ENCODE measurements around the gene LRRC27.
"Not testable (repeated sequence)": the region's sequence is repeated elsewhere in the genome, so short reads cannot be mapped to it uniquely, and the experiment has no call there.

LRRC27 gene

DNA sequence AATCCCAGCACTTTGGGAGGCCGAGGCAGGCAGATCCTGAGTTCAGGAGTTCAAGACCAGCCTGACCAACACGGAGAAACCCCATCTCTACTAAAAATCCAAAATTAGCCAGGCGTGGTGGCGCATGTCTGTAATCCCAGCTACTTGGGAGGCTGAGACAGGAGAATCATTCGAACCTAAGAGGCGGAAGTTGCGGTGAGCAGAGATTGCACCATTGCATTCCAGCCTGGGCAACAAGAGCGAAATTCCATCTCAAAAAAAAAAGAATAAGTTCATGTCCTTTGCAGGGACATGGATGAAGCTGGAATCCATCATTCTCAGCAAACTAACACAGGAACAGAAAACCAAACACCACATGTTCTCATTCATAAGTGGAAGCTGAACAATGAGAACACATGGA is 17.1 kb upstream of the LRRC27 start:
- not testable (repeated sequence) for DNase-seq (ENCODE audit: low read depth)

- no peak for DNase-seq (ENCODE audit: low read depth)
Measured at GRCh38 chr10:132316133-132316532, 15.9 kb upstream of the LRRC27 start.

- not testable (repeated sequence) for DNase-seq (ENCODE audit: low read depth)
Measured at GRCh38 chr10:132317477-132317876, 14.5 kb upstream of the LRRC27 start.

DNA sequence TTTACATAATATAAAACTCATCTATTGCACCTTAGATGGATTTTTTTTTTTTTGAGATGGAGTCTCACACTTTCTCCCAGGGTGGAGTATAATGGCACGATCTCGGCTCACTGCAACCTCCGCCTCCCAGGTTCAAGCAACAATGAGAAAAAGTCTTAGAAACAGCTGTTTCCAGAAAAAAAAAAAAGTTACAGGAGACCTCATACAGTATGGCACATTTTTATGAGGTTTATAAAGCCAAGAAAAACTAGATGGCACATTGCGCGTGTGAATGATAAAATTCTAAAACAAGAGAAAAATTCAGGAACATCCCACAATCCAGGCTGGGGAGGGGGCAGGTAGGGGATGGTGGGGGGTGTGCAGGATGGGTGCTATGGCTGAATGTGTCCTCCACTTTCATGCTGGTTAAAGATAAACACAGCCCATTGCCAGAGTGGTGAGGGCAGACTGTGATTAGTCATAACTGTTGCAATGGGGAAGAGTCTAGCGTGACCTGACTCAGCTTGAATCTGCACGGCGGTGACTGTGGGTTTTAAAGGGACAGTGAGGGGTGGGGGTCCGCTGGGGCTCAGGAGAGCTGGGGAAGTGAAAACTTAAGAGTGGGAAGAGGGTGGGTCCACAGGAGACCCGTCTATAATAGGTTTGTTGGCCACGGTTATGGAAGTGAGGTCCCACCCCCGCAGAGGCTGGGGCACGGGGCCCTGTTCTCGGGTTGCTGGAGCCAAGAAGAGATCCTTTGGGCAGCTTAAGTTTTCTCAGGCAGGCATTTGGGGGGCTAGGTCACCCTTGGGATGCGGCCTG is 11.9 kb upstream of the LRRC27 start:
- DNase-seq (ENCODE audit: low read depth) = peak; percentile 76

GRCh38 chr10:132320654-132321469 is 11.1 kb upstream of the LRRC27 start:
- no peak for DNase-seq (ENCODE audit: low read depth)

GRCh38 chr10:132321726-132322125 is 10.3 kb upstream of the LRRC27 start:
- DNase-seq (ENCODE audit: low read depth) = no peak

DNA sequence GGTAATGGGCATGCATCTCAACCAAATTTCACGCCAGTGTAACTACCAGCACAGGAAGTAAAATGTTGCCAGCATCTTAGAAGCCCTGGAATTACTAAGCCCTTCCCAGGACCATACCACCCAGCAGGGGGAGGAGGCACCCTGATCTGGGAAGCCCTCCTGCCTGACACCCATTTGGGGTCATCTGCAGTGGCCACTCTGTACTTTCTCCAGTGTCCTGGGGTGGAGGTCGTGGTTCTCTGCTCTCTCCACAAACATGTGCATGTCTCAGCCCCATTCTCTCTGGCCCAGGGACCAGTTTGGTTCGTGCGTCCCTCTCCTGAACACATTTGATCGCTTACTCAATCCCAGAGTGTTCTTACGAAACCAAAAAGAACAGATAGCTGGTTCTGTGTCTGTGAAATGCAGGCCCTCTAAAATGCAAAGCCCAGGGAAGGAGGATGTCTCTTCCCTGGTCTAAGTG is 9.4 kb upstream of the LRRC27 start:
- DNase-seq (ENCODE audit: low read depth) = no peak

- no peak for DNase-seq (ENCODE audit: low read depth)
Measured at GRCh38 chr10:132324186-132324585, 7.8 kb upstream of the LRRC27 start.

DNA sequence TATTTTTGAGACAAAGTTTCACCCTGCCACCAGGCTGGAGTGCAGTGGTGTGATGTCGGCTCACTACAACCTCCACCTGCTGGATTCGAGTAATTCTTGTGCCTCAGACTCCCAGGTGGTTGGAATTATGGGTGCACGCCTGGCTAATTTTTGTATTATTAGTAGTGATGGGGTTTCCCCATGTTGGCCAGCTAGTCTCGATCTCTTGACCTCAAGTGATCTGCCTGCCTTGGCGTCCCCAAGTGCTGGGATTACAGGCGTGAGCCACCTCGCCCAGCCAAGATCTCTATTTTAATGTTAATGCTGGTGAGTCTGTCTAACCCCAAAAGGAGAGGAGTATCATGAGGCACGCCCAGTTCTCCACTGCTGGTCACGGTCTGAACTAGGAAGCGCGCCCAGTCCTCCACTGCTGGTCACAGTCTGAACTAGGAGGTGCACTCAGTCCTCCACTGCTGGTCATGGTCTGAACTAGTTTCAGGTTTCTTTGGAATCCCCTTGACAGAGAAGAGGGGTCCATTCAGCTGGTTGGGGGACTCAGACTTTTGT is 5.6 kb upstream of the LRRC27 start:
- DNase-seq (ENCODE audit: low read depth) = no peak

GRCh38 chr10:132326925-132327324 is 5.1 kb upstream of the LRRC27 start:
- DNase-seq (ENCODE audit: low read depth) = no peak

DNA sequence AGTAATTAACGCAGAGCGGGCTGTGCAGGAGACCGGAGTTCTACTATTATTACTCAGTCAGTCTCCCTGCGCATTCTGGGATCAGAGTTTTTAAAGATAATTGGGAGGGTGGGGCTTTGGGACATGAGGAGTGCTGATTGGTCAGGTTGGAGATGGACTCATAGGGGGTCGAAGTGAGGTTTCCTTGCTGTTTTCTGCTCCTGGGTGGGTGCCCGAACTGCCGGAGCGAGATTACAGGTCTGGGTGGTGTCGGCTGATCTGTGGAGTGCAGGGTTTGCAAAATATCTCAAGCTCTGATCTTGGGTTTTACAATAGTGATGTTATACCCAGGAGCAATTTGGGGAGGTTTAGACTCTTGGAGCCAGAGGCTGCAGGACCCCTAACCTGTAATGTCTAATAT is 3.9 kb upstream of the LRRC27 start:
- no peak for DNase-seq (ENCODE audit: low read depth)

DNA sequence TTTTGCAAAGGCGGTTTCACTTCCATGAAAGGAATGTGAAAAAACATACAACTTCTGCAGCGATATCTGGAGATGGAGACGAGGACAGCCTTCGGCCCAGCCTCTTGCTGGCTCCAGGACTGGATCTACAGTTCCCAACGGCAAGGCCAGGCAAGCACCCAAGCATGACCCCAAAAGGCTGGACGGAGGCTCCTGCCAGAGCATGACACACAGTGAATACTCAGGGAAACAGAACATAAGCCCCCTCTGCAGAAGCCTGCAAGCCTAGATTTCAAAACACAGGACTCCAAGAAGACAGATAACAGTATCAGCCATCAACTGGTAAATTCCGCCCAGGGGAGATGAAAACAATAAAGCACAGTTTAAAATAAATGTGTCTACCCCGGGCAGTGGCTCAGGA is 3.3 kb upstream of the LRRC27 start:
- DNase-seq (ENCODE audit: low read depth) = no peak

DNA sequence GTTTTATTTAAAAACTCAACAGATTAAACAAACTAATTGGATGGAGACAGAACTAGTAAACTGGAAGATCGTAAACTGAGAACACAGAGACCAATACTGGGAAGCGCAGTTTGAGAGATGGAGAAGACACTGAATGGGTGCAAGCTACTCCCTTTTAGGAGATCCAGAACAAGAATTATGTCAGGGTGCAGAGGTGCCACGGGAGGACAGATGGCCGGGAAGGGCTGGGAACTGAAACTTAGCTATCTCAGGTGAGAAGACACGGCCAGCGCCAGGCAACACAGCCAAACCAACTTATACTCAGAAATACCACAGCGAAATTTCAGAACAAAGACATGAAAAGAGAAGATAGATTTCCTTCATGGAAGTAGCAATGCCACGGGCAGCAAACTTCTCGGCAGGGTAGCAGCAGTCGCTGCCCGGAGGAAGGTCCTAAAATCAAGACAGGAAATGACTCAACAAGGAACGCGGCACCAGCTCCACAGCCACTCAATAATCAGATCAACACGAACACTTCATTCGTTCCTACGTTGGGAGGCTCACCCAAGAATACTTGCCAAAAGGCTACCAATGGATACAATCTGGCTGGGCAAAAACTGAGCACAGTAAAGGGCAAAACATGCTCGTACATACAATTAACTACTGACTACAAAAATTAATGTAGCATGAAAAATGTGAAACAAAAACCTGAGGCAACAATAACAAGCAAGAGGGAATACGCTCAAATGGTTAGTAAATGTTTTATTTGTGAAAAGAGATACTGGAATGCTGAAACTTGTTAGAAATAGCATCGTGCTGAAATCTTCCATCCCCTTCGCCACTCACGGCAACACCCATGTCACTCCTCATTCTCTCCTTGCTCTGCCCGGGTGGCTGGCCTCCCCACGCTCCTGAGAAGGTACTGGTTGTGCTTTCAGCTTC is 2.2 kb upstream of the LRRC27 start:
- DNase-seq (ENCODE audit: low read depth) = no peak

DNA sequence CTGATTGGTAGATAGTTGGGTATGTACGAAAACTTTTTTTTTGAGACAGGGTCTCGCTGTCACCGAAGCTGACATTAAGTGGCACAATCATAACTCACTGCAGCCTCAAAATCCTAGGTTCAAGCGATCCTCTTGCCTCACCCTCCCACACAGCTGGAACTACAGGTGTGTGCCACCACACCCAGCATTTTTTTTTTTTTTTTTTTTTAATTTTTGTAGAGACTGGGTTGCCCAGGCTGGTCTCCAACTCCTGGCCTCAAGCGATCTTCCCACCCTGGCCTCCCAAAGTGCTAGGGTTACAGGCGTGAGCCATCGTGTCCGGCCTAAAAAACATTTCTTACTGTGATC is 1.5 kb upstream of the LRRC27 start:
- no peak for DNase-seq (ENCODE audit: low read depth)

DNA sequence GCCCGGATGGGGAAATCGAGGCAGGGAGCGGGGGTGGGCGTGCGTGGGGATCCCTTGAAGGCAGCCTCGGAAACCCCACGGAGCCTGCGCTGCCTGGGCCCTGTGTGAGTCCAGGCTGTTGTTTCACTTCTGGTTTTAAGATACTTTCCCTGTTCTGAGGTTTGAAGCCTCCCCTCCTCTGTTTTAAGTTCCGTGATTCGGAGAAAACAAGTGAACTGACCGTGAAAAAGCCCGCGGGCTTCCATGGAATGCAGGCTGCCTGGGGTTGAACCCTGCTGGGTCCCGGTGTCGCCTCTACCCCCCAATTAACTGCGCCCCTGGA is 401 bp downstream of the LRRC27 start:
- DNase-seq (ENCODE audit: low read depth) = no peak

GRCh38 chr10:132333386-132333785 is 1.4 kb downstream of the LRRC27 start:
- DNase-seq (ENCODE audit: low read depth) = no peak

GRCh38 chr10:132334631-132335188 is 2.7 kb downstream of the LRRC27 start:
- no peak for DNase-seq (ENCODE audit: low read depth)

GRCh38 chr10:132335189-132336063 is 3.4 kb downstream of the LRRC27 start:
- no peak for DNase-seq (ENCODE audit: low read depth)

DNA sequence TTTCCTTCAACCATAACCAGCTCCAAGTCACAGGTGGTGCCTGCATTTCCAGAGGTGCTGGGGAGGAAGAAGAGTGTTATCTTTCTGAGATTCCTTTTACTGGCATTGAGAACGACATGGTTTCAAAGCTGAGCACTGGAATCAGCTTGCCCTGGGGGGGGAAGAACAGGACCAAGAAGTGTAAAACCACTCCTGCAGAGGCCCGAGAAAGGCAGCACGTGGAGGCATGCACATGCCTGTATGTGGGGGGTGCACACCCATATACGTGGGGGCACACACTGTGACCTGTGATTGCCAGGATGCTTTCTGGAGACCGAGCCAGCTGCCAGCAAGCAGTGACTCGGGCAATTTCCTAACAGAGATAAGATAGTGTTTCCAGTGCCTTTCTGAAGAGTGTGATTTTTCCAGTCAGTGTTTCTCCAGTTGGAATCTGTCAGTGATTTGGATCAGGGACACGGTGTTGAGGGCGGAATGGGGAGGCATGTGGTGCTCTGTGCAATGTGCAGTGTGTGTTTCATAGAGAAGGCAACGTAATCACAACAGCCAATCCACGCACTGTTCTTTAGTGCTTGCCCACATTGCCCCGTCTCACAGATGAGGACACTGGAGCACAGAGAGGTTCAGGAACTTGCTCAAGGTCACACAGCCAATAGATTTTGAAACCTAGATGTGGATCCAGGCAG is 4.2 kb downstream of the LRRC27 start:
- DNase-seq (ENCODE audit: low read depth) = no peak

GRCh38 chr10:132336919-132337407 is 5.0 kb downstream of the LRRC27 start:
- no peak for DNase-seq (ENCODE audit: low read depth)
